HepG2 (cell line): ENCODE results near the gene CRTC2. TPM values are rescaled to one million over a fixed set of nuclear protein-coding genes. Genes with fewer than 3 reads are reported as not detected.

Experiments
- CBFB ChIP-seq: sonication (generic); formaldehyde crosslinking; IDR thresholded peaks from 2 replicates; pipeline ENCODE4 v1.4.0; 2020; ENCODE audit warnings: missing genetic modification reagents
- CHCHD3 ChIP-seq: sonication (generic); formaldehyde crosslinking; IDR thresholded peaks from 2 replicates; pipeline ENCODE4 v1.8.0; 2022; ENCODE audit warnings: mild to moderate bottlenecking, missing genetic modification reagents, moderate library complexity
- CREB1 ChIP-seq, 2 experiments: fragments of 450-650 bp in 1 of 2; IDR thresholded peaks; 2 replicates each; pipeline ENCODE4 v1.6.1; 2016 to 2017; ENCODE audit warnings: control low read depth in 1 of 2, mild to moderate bottlenecking in 1 of 2, missing compliant biosample characterization in 1 of 2, missing genetic modification characterization in 1 of 2
- ETV5 ChIP-seq: IDR thresholded peaks from 2 replicates; pipeline ENCODE4 v1.6.1; 2018; ENCODE audit warnings: missing biosample characterization, missing genetic modification reagents, inconsistent platforms, borderline replicate concordance
- FOSL1 ChIP-seq: sonication (generic); formaldehyde crosslinking; IDR thresholded peaks from 2 replicates; pipeline ENCODE4 v1.9.0; 2021; ENCODE audit warnings: missing genetic modification reagents, borderline replicate concordance
- FOSL2 ChIP-seq: sonication (generic); formaldehyde crosslinking; IDR thresholded peaks from 2 replicates; pipeline ENCODE4 v1.4.0; 2020; ENCODE audit warnings: missing genetic modification reagents
- HDAC1 ChIP-seq: sonication (generic); formaldehyde crosslinking; IDR thresholded peaks from 2 replicates; pipeline ENCODE4 v1.5.1; 2020; ENCODE audit warnings: mild to moderate bottlenecking, missing genetic modification reagents
- MAFG ChIP-seq: sonication (generic); formaldehyde crosslinking; IDR thresholded peaks from 2 replicates; pipeline ENCODE4 v1.5.1; 2020; ENCODE audit warnings: mild to moderate bottlenecking, missing genetic modification reagents
- MYNN ChIP-seq: sonication (generic); formaldehyde crosslinking; IDR thresholded peaks from 2 replicates; pipeline ENCODE4 v1.4.0; 2020; ENCODE audit warnings: mild to moderate bottlenecking, low read depth, missing genetic modification reagents
- NR1H2 ChIP-seq: sonication (generic); formaldehyde crosslinking; IDR thresholded peaks from 2 replicates; pipeline ENCODE4 v1.8.1; 2022; ENCODE audit warnings: low read depth, missing genetic modification reagents, borderline replicate concordance
- POGZ ChIP-seq: sonication (generic); formaldehyde crosslinking; IDR thresholded peaks from 2 replicates; pipeline ENCODE4 v1.4.0; 2020; ENCODE audit warnings: mild to moderate bottlenecking, missing genetic modification reagents
- SSRP1 ChIP-seq: IDR thresholded peaks from 2 replicates; pipeline ENCODE4 v1.6.1; 2016; ENCODE audit warnings: control low read depth
- THAP11 ChIP-seq: IDR thresholded peaks from 2 replicates; pipeline ENCODE4 v1.6.1; 2016; ENCODE audit warnings: missing biosample characterization, missing genetic modification reagents
- TOPORS ChIP-seq: sonication (generic); formaldehyde crosslinking; IDR thresholded peaks from 2 replicates; pipeline ENCODE4 v1.8.0; 2023; ENCODE audit warnings: mild to moderate bottlenecking, missing genetic modification reagents
- ZBTB10 ChIP-seq: sonication (generic); formaldehyde crosslinking; IDR thresholded peaks from 2 replicates; pipeline ENCODE4 v1.4.0; 2020; ENCODE audit warnings: missing genetic modification reagents, borderline replicate concordance
- ZNF468 ChIP-seq: sonication (generic); formaldehyde crosslinking; IDR thresholded peaks from 2 replicates; pipeline ENCODE4 v1.8.0; 2022; ENCODE audit warnings: mild to moderate bottlenecking, moderate library complexity, missing genetic modification reagents
- ZNF556 ChIP-seq: sonication (generic); formaldehyde crosslinking; IDR thresholded peaks from 2 replicates; pipeline ENCODE4 v1.4.0; 2020; ENCODE audit warnings: mild to moderate bottlenecking, missing genetic modification reagents, borderline replicate concordance
- ZNF572 ChIP-seq: sonication (generic); formaldehyde crosslinking; IDR thresholded peaks from 2 replicates; pipeline ENCODE4 v1.5.1; 2020; ENCODE audit warnings: mild to moderate bottlenecking, missing genetic modification reagents
- ZNF629 ChIP-seq: sonication (generic); formaldehyde crosslinking; conservative IDR thresholded peaks from 2 replicates; pipeline ENCODE4 v1.5.0; 2020; ENCODE audit warnings: missing genetic modification reagents
- polyA plus RNA-seq, 8 experiments: library from polyadenylated mRNA; depleted of rRNA in 3 of 8; stranded (reverse) in 7 of 8; unstranded in 1 of 8; fragments of >200 nt; fragmentation: Illumina TruSeq in 4 of 8; extraction: Trizol in 4 of 8; gene quantifications; 2 replicates each; pipeline versions ENCODE4 v1.2.1 to v1.2.3, GENCODE V29; 2011 to 2016; ENCODE audit warnings: low read depth in 4 of 8, missing spikeins in 1 of 8, mixed read lengths in 1 of 8; ENCODE audit not compliant: insufficient read depth in 1 of 8
- total RNA-seq, 5 experiments: library from RNA; depleted of rRNA; stranded (reverse); fragments of >200 nt; fragmentation: Illumina TruSeq; extraction: Trizol; gene quantifications; 2 replicates each; pipeline ENCODE4 v1.2.3, GENCODE V29; 2016; ENCODE audit warnings: low read depth in 1 of 5
- TF ChIP-seq, protein P1 (sequence below): sonication (generic); formaldehyde crosslinking; IDR thresholded peaks from 2 replicates; pipeline ENCODE4 v1.9.0; 2021; ENCODE audit warnings: mild to moderate bottlenecking, missing genetic modification reagents

The CRTC2 gene
- total and polyA plus RNA-seq, 2 of the 13 experiments (the other 11 are each of a cell fraction or from before 2014, with no cell fraction given), result 6.1 to 26.7 TPM

- TF ChIP-seq FOSL1 (CRISPR knock-in tag) (no peak), FOSL2 (CRISPR knock-in tag) (no peak), ZNF468 (CRISPR knock-in tag) (no peak), THAP11 (CRISPR knock-in tag) (peak; percentile 85), CBFB (CRISPR knock-in tag) (no peak), HDAC1 (CRISPR knock-in tag) (peak; percentile 49; the same call in 1 of the 2 replicates), SSRP1 (CRISPR knock-in tag) (no peak), TOPORS (CRISPR knock-in tag) (no peak), MYNN (no peak), ETV5 (peak; percentile 82), ZBTB10 (CRISPR knock-in tag) (peak; percentile 58; the same call in 1 of the 2 replicates), POGZ (no peak), CHCHD3 (CRISPR knock-in tag) (no peak), CREB1 (IDR thresholded peaks at IDR 0.05) (peak; percentile 95), CREB1 (CRISPR knock-in tag; IDR thresholded peaks at IDR 0.05) (peak; percentile 90), MAFG (no peak), ZNF629 (CRISPR knock-in tag) (no peak), NR1H2 (CRISPR knock-in tag) (no peak), ZNF556 (0 out of 2 replicates have a peak, but pooled peaks have one; percentile 26), ZNF572 (0 out of 2 replicates have a peak, but pooled peaks have one; percentile 33)
- TF ChIP-seq, protein P1, sequence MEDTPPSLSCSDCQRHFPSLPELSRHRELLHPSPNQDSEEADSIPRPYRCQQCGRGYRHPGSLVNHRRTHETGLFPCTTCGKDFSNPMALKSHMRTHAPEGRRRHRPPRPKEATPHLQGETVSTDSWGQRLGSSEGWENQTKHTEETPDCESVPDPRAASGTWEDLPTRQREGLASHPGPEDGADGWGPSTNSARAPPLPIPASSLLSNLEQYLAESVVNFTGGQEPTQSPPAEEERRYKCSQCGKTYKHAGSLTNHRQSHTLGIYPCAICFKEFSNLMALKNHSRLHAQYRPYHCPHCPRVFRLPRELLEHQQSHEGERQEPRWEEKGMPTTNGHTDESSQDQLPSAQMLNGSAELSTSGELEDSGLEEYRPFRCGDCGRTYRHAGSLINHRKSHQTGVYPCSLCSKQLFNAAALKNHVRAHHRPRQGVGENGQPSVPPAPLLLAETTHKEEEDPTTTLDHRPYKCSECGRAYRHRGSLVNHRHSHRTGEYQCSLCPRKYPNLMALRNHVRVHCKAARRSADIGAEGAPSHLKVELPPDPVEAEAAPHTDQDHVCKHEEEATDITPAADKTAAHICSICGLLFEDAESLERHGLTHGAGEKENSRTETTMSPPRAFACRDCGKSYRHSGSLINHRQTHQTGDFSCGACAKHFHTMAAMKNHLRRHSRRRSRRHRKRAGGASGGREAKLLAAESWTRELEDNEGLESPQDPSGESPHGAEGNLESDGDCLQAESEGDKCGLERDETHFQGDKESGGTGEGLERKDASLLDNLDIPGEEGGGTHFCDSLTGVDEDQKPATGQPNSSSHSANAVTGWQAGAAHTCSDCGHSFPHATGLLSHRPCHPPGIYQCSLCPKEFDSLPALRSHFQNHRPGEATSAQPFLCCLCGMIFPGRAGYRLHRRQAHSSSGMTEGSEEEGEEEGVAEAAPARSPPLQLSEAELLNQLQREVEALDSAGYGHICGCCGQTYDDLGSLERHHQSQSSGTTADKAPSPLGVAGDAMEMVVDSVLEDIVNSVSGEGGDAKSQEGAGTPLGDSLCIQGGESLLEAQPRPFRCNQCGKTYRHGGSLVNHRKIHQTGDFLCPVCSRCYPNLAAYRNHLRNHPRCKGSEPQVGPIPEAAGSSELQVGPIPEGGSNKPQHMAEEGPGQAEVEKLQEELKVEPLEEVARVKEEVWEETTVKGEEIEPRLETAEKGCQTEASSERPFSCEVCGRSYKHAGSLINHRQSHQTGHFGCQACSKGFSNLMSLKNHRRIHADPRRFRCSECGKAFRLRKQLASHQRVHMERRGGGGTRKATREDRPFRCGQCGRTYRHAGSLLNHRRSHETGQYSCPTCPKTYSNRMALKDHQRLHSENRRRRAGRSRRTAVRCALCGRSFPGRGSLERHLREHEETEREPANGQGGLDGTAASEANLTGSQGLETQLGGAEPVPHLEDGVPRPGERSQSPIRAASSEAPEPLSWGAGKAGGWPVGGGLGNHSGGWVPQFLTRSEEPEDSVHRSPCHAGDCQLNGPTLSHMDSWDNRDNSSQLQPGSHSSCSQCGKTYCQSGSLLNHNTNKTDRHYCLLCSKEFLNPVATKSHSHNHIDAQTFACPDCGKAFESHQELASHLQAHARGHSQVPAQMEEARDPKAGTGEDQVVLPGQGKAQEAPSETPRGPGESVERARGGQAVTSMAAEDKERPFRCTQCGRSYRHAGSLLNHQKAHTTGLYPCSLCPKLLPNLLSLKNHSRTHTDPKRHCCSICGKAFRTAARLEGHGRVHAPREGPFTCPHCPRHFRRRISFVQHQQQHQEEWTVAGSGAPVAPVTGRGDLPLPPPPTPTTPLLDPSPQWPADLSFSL (CRISPR knock-in tag), result no peak
Observed at GRCh38 chr1:153963030-153963849, 4.8 kb upstream of the CRTC2 start, which contains the start of gene SLC39A1 (continued).
